LNCaP clone FGC (cell line): ENCODE results near the gene RHOT1.

Experiments
- DNase-seq: peaks from one replicate; pipeline ENCODE4 v3.0.0-alpha.2; 2011; ENCODE audit warnings: low read depth
- H3K4me3 ChIP-seq: 2 replicates; pipeline ENCODE4 v1.5.1; 2011; ENCODE audit warnings: mild to moderate bottlenecking, low read depth, low read length, control low read depth
- TF ChIP-seq, protein P1 (sequence below): IDR thresholded peaks from 2 replicates; pipeline ENCODE4 v1.5.1; 2012; ENCODE audit warnings: mild to moderate bottlenecking; ENCODE audit not compliant: control insufficient read depth, insufficient read depth; ENCODE audit errors: extremely low read depth

RHOT1 gene

GRCh38 chr17:32208436-32208835, 66.1 kb downstream of the RHOT1 start:
- DNase-seq, result no peak
- H3K4me3 ChIP-seq, result no peak overlapping the region
- TF ChIP-seq, protein P1, sequence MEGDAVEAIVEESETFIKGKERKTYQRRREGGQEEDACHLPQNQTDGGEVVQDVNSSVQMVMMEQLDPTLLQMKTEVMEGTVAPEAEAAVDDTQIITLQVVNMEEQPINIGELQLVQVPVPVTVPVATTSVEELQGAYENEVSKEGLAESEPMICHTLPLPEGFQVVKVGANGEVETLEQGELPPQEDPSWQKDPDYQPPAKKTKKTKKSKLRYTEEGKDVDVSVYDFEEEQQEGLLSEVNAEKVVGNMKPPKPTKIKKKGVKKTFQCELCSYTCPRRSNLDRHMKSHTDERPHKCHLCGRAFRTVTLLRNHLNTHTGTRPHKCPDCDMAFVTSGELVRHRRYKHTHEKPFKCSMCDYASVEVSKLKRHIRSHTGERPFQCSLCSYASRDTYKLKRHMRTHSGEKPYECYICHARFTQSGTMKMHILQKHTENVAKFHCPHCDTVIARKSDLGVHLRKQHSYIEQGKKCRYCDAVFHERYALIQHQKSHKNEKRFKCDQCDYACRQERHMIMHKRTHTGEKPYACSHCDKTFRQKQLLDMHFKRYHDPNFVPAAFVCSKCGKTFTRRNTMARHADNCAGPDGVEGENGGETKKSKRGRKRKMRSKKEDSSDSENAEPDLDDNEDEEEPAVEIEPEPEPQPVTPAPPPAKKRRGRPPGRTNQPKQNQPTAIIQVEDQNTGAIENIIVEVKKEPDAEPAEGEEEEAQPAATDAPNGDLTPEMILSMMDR, result no peak

GRCh38 chr17:32209608-32210007, 67.3 kb downstream of the RHOT1 start:
- no peak overlapping the region for H3K4me3 ChIP-seq
- TF ChIP-seq, protein P1, result no peak
- no peak for DNase-seq

GRCh38 chr17:32211671-32212070, 69.4 kb downstream of the RHOT1 start:
- no peak for DNase-seq
- TF ChIP-seq, protein P1, result no peak
- no peak overlapping the region for H3K4me3 ChIP-seq

- TF ChIP-seq, protein P1, result no peak
- DNase-seq, result no peak
- no peak overlapping the region for H3K4me3 ChIP-seq
Observed at GRCh38 chr17:32215696-32216095, 73.4 kb downstream of the RHOT1 start.

- DNase-seq, result no peak
- TF ChIP-seq, protein P1, result no peak
- H3K4me3 ChIP-seq, result no peak overlapping the region
Observed at GRCh38 chr17:32222621-32223020, 80.3 kb downstream of the RHOT1 start.

GRCh38 chr17:32223703-32224102, 81.4 kb downstream of the RHOT1 start:
- H3K4me3 ChIP-seq, result no peak overlapping the region
- TF ChIP-seq, protein P1, result no peak
- no peak for DNase-seq

DNA sequence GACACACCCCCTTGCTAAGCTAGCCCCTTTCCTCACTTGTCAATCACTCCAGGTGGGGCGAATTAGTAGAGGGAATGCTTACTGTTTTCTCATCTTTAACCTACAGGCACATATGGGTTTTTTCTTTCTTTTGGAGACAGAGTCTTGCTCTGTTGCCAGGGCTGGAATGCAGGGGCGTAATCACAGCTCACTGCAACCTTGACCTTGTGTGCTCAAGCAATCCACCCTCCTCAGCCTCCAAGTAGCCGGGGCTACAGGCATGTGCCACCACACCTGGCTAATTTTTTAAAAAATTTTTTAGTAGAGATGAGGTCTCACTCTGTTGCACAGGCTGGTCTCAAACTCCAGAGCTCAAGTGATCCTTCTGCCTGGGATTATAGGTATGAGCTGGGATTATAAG, 84.6 kb downstream of the RHOT1 start:
- H3K4me3 ChIP-seq, result no peak overlapping the region
- DNase-seq, result no peak
- TF ChIP-seq, protein P1, result no peak
